SIG-M5 treated with dmso at 0.1 percent for 504 hours (cell line): ENCODE results near the gene BST2.

Source experiments
- DNase-seq: peaks from one replicate; lab custom pipeline; 2025; ENCODE audit not compliant: unreplicated experiment; lab: John Stamatoyannopoulos, UW

BST2 gene

GRCh38 chr19:17405250-17406045 is at the start of gene BST2:
BST2 (minus strand) TSS chr19:17405630; CDS start chr19:17405575, 55 bp downstream.
- peak; percentile 91 for DNase-seq

- no peak for DNase-seq
Observed at GRCh38 chr19:17454576-17455071, 49.2 kb upstream of the BST2 start.

GRCh38 chr19:17451820-17452219 is 46.4 kb upstream of the BST2 start:
- no peak for DNase-seq

GRCh38 chr19:17450264-17451075 is 45.0 kb upstream of the BST2 start:
- peak; percentile 50 for DNase-seq

- DNase-seq: peak; percentile 6
Observed at GRCh38 chr19:17448131-17448967, 42.9 kb upstream of the BST2 start, which contains the start of gene TMEM221. TMEM221 (minus strand) TSS chr19:17448668; CDS start chr19:17448462, 206 bp downstream.

GRCh38 chr19:17447704-17448130 is 42.3 kb upstream of the BST2 start:
- no peak for DNase-seq

GRCh38 chr19:17445526-17446165 is 40.2 kb upstream of the BST2 start:
- DNase-seq: no peak

- DNase-seq: peak; percentile 21
Observed at GRCh38 chr19:17441241-17442021, 36.0 kb upstream of the BST2 start.

GRCh38 chr19:17436874-17437267 is 31.4 kb upstream of the BST2 start:
- DNase-seq: no peak

GRCh38 chr19:17436094-17436873 is 30.9 kb upstream of the BST2 start:
- no peak for DNase-seq

GRCh38 chr19:17435218-17435617 is 29.8 kb upstream of the BST2 start:
- no peak for DNase-seq

- DNase-seq: no peak
Observed at GRCh38 chr19:17431417-17431816, 26.0 kb upstream of the BST2 start.

- DNase-seq: no peak
Observed at GRCh38 chr19:17429641-17430113, 24.2 kb upstream of the BST2 start.

GRCh38 chr19:17424743-17425365 is 19.4 kb upstream of the BST2 start:
- DNase-seq: peak; percentile 16

GRCh38 chr19:17423429-17424208 is 18.2 kb upstream of the BST2 start:
- DNase-seq: no peak

- DNase-seq: no peak
Observed at GRCh38 chr19:17421942-17422341, 16.5 kb upstream of the BST2 start.

GRCh38 chr19:17420475-17420924 is 15.1 kb upstream of the BST2 start:
- DNase-seq: no peak
